GM12872 (cell line): Measurements from ENCODE around the gene ARL6.
A peak's percentile ranks its signal among the peaks of the same experiment; 100 is the strongest.

Experiments
- TF ChIP-seq, protein P1 (sequence below): IDR thresholded peaks from 3 replicates; pipeline ENCODE4 v1.5.1; 2011; ENCODE audit warnings: low read depth, mild to moderate bottlenecking, low read length, moderate library complexity; ENCODE audit not compliant: insufficient read depth

ARL6 gene

GRCh38 chr3:97744289-97744688 is 20.3 kb upstream of the ARL6 start:
- TF ChIP-seq, protein P1, sequence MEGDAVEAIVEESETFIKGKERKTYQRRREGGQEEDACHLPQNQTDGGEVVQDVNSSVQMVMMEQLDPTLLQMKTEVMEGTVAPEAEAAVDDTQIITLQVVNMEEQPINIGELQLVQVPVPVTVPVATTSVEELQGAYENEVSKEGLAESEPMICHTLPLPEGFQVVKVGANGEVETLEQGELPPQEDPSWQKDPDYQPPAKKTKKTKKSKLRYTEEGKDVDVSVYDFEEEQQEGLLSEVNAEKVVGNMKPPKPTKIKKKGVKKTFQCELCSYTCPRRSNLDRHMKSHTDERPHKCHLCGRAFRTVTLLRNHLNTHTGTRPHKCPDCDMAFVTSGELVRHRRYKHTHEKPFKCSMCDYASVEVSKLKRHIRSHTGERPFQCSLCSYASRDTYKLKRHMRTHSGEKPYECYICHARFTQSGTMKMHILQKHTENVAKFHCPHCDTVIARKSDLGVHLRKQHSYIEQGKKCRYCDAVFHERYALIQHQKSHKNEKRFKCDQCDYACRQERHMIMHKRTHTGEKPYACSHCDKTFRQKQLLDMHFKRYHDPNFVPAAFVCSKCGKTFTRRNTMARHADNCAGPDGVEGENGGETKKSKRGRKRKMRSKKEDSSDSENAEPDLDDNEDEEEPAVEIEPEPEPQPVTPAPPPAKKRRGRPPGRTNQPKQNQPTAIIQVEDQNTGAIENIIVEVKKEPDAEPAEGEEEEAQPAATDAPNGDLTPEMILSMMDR: no peak

GRCh38 chr3:97763586-97764406 is 762 bp upstream of the ARL6 start:
- TF ChIP-seq, protein P1: no peak

DNA sequence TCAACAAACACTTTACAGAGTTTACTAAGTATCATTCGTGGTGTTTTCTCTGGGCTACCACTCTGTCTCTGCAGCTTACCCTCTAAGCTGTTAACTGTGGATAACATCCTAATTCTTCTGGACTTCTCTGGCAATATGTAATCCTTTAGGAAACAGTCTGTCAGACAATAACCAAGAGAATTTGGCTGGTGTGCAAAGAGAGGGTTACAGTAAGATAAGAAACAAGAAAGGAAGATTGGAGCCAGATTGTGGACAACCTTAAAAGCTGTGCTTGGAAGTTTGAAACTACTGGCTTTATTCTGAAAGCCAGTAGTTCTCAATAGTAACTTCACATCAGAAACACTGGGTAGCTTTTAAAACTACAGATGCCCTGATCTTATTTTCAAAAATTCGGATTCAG is 778 bp downstream of the ARL6 start:
- TF ChIP-seq, protein P1: no peak

DNA sequence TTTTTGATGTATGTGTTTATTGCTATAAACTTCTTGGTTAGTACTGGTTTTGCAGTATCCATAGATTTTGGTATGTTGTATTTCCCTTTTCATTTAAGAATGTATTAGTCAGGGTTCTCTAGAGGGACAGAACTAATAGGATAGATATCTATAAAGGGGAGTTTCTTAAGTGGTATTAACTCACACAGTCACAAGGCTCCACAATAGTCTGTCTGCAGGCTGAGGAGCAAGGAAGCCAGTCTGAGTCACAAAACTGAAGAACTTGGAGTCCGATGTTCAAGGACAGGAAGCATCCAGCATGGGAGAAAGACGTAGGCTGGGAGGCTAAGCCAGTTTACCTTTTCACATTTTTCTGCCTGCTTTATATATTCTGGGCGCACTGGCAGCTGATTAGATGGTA is 8.4 kb downstream of the ARL6 start:
- TF ChIP-seq, protein P1: no peak

DNA sequence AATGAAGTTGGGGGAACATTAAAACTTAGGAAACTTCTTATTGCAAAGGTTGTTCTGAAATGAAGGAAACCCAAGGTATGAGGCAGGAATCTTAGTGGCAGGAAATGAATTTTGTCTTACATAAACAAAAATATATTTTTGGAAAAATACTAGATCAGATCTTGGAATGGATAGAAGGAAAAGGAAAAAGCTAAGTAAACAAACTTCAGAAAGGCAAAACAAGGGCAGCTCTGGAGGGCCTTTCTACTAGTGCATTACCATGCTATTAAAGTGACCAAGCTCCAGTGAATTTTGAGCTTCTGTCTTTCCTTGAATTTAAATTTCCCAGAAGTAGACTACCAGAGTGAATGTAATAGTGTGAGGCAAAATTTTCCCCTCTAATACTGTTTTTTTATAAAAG is 13.6 kb downstream of the ARL6 start:
- TF ChIP-seq, protein P1: no peak

GRCh38 chr3:97793420-97794019 is 29.0 kb downstream of the ARL6 start:
- TF ChIP-seq, protein P1: peak; percentile 71

GRCh38 chr3:97795951-97796350 is 31.4 kb downstream of the ARL6 start:
- TF ChIP-seq, protein P1: no peak
